HCT116 (cell line): ENCODE results near the gene SCYL2.

Source experiments
- CTCF ChIP-seq, 3 experiments: fragments of 200-600 bp in 1 of 3; sonication (generic) in 1 of 3; IDR thresholded peaks in 2 of 3; conservative IDR thresholded peaks in 1 of 3; 2 replicates each; pipeline ENCODE4 v1.5.1; 2012 to 2017; ENCODE audit warnings: low read depth in 2 of 3, low read length in 2 of 3, antibody characterized with exemption in 1 of 3, borderline replicate concordance in 1 of 3, control low read depth in 1 of 3, mild to moderate bottlenecking in 1 of 3, mixed read lengths in 1 of 3, mixed run types in 1 of 3, moderate library complexity in 1 of 3; ENCODE audit not compliant: insufficient read depth in 1 of 3
- POLR2A ChIP-seq: IDR thresholded peaks from 2 replicates; pipeline ENCODE4 v1.7.0; 2011; ENCODE audit warnings: borderline replicate concordance; ENCODE audit not compliant: insufficient read depth, insufficient read length; ENCODE audit errors: extremely low read depth
- REST ChIP-seq: IDR thresholded peaks from 2 replicates; pipeline ENCODE4 v1.6.1; 2012; ENCODE audit warnings: low read depth
- SIN3A ChIP-seq: IDR thresholded peaks from 2 replicates; pipeline ENCODE4 v1.6.1; 2012; ENCODE audit warnings: low read depth

DNA sequence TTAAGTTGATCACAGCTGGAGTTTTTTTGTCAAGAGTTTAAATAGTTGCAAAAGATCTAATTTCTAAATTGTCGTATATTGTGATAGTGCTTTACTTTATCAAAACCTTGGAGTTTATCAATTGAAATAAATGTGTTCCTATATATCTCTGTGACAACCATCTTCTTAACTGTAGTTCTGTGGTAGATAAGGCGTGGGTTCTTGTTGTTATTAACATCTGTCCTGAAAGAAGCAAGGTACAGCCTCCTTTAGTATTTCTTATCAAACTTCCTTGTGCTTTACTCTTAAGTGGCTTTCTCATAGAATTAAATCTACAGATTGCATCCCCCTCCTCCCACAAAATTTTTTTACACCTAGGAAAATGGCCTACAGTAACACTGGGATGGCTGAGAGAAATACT is 7.3 kb downstream of the SCYL2 start:
- TF ChIP-seq SIN3A, result no peak
- TF ChIP-seq CTCF (IDR thresholded peaks at IDR 0.05 in 2 of 3, conservative IDR thresholded peaks at IDR 0.05 in 1 of 3; ENCODE audit: borderline replicate concordance in 1 of 3, insufficient read depth in 1 of 3, low read depth in 2 of 3, low read length in 2 of 3), result no peak
- no peak for TF ChIP-seq POLR2A
- TF ChIP-seq REST, result no peak
